T-helper 1 cell treated with Interleukin-12 subunit alpha and Interleukin-12 subunit beta and Interleukin-4 antibody, amounts not matched to agents 30 μg/mL and 1 μg/mL, for 36 hours (primary cell): Measurements from ENCODE around the gene MPV17.
A peak's percentile ranks its signal among the peaks of the same experiment; 100 is the strongest.
"Not testable (repeated sequence)": the region's sequence is repeated elsewhere in the genome, so short reads cannot be mapped to it uniquely, and the experiment has no call there.

Source experiments
- H3K27ac Mint-ChIP-seq: one replicate; pipeline ENCODE4 v1.8.0; 2021; ENCODE audit warnings: mild to moderate bottlenecking, mixed read lengths
- H3K27me3 Mint-ChIP-seq: one replicate; pipeline ENCODE4 v1.8.0; 2021; ENCODE audit warnings: low read depth, mixed read lengths
- H3K36me3 Mint-ChIP-seq: one replicate; pipeline ENCODE4 v1.8.0; 2021; ENCODE audit warnings: low read depth, mixed read lengths
- H3K4me1 Mint-ChIP-seq: one replicate; pipeline ENCODE4 v1.8.0; 2021; ENCODE audit warnings: low read depth, mixed read lengths
- H3K4me3 Mint-ChIP-seq: one replicate; pipeline ENCODE4 v1.8.0; 2021; ENCODE audit warnings: mild to moderate bottlenecking, moderate library complexity, mixed read lengths
- H3K9me3 Mint-ChIP-seq: one replicate; pipeline ENCODE4 v1.8.0; 2021; ENCODE audit warnings: mixed read lengths

MPV17 gene

GRCh38 chr2:27322766-27323595 lies at the start of gene MPV17:
TSS of gene MPV17 (minus strand) at chr2:27323097. CDS start at chr2:27322517, 580 bp downstream.
- Mint-ChIP-seq H3K27me3 (no peaks in the 10 kb centered on the region), H3K27ac (peak within 1 kb of the TSS; percentile 97), H3K4me1 (peaks cover 18% of the 10 kb centered on the region), H3K4me3 (peak within 1 kb of the TSS; percentile 99), H3K9me3 (no peaks in the 10 kb centered on the region), H3K36me3 (peaks cover 24% of the 10 kb centered on the region)

GRCh38 chr2:27370816-27371620 lies 48.1 kb upstream of the MPV17 start:
- peak overlapping the region; percentile 95 for H3K27ac Mint-ChIP-seq
- no peaks in the 10 kb centered on the region for H3K27me3 Mint-ChIP-seq
- H3K4me3 Mint-ChIP-seq: peak overlapping the region; percentile 98
- H3K4me1 Mint-ChIP-seq: peaks cover 41% of the 10 kb centered on the region
- H3K9me3 Mint-ChIP-seq: no peaks in the 10 kb centered on the region
- H3K36me3 Mint-ChIP-seq: peaks cover 56% of the 10 kb centered on the region

GRCh38 chr2:27370026-27370815 lies 47.3 kb upstream of the MPV17 start, which contains the start of the genes EIF2B4 and SNX17:
TSS of gene EIF2B4 (minus strand) at chr2:27370338. CDS start at chr2:27370314, 24 bp downstream.
TSS of gene SNX17 (plus strand) at chr2:27370616. CDS start at chr2:27370744, 128 bp downstream.
- Mint-ChIP-seq H3K4me1 (peaks cover 40% of the 10 kb centered on the region), H3K9me3 (no peaks in the 10 kb centered on the region), H3K4me3 (peak within 1 kb of the TSS; percentile 98), H3K27me3 (no peaks in the 10 kb centered on the region), H3K36me3 (peaks cover 51% of the 10 kb centered on the region), H3K27ac (peak within 1 kb of the TSS; percentile 95)

- Mint-ChIP-seq H3K27me3 (no peaks in the 10 kb centered on the region), H3K9me3 (no peaks in the 10 kb centered on the region), H3K36me3 (peaks cover 47% of the 10 kb centered on the region), H3K27ac (peak overlapping the region; percentile 95), H3K4me1 (peaks cover 37% of the 10 kb centered on the region), H3K4me3 (peak overlapping the region; percentile 96)
Observed at GRCh38 chr2:27369471-27370025, 46.7 kb upstream of the MPV17 start.

- H3K27ac Mint-ChIP-seq: no peak overlapping the region
- peaks cover 12% of the 10 kb centered on the region for H3K4me1 Mint-ChIP-seq
- H3K27me3 Mint-ChIP-seq: no peaks in the 10 kb centered on the region
- no peaks in the 10 kb centered on the region for H3K9me3 Mint-ChIP-seq
- no peak overlapping the region for H3K4me3 Mint-ChIP-seq
- peaks cover 26% of the 10 kb centered on the region for H3K36me3 Mint-ChIP-seq
Observed at GRCh38 chr2:27363933-27364332, 41.0 kb upstream of the MPV17 start.

- Mint-ChIP-seq H3K4me3 (no peak overlapping the region), H3K4me1 (peaks cover 15% of the 10 kb centered on the region), H3K9me3 (no peaks in the 10 kb centered on the region), H3K27ac (no peak overlapping the region), H3K36me3 (peaks cover 25% of the 10 kb centered on the region), H3K27me3 (no peaks in the 10 kb centered on the region)
Observed at GRCh38 chr2:27362678-27363420, 40.0 kb upstream of the MPV17 start.

GRCh38 chr2:27356382-27357181 lies 33.7 kb upstream of the MPV17 start, which contains the start of gene GTF3C2:
TSS of gene GTF3C2 (minus strand) at chr2:27356764. CDS start at chr2:27343554, 13,210 bp downstream.
- H3K9me3 Mint-ChIP-seq: no peaks in the 10 kb centered on the region
- peak within 1 kb of the TSS; percentile 97 for H3K27ac Mint-ChIP-seq
- peaks cover 29% of the 10 kb centered on the region for H3K4me1 Mint-ChIP-seq
- H3K27me3 Mint-ChIP-seq: no peaks in the 10 kb centered on the region
- H3K36me3 Mint-ChIP-seq: peaks cover 1% of the 10 kb centered on the region
- H3K4me3 Mint-ChIP-seq: peak within 1 kb of the TSS; percentile 95

- Mint-ChIP-seq H3K27ac (peak overlapping the region; percentile 97), H3K9me3 (no peaks in the 10 kb centered on the region), H3K36me3 (peaks cover 1% of the 10 kb centered on the region), H3K4me3 (peak overlapping the region; percentile 95), H3K4me1 (peaks cover 32% of the 10 kb centered on the region), H3K27me3 (no peaks in the 10 kb centered on the region)
Observed at GRCh38 chr2:27356056-27356381, 33.1 kb upstream of the MPV17 start.

GRCh38 chr2:27354597-27354927 lies 31.7 kb upstream of the MPV17 start:
- H3K4me3 Mint-ChIP-seq: peak overlapping the region; percentile 35

GRCh38 chr2:27353762-27354596 lies 31.1 kb upstream of the MPV17 start:
- H3K9me3 Mint-ChIP-seq: no peaks in the 10 kb centered on the region
- no peak overlapping the region for H3K27ac Mint-ChIP-seq
- no peaks in the 10 kb centered on the region for H3K27me3 Mint-ChIP-seq
- H3K4me1 Mint-ChIP-seq: peaks cover 34% of the 10 kb centered on the region
- peaks cover 5% of the 10 kb centered on the region for H3K36me3 Mint-ChIP-seq
- peak overlapping the region; percentile 35 for H3K4me3 Mint-ChIP-seq

More at GRCh38 chr2:27354597-27354927, 31.7 kb upstream of the MPV17 start:
- Mint-ChIP-seq H3K4me1 (peaks cover 34% of the 10 kb centered on the region), H3K27ac (no peak overlapping the region), H3K9me3 (no peaks in the 10 kb centered on the region), H3K36me3 (peaks cover 5% of the 10 kb centered on the region), H3K27me3 (no peaks in the 10 kb centered on the region)

GRCh38 chr2:27353386-27353761 lies 30.5 kb upstream of the MPV17 start:
- H3K9me3 Mint-ChIP-seq, H3K4me3 Mint-ChIP-seq, H3K27me3 Mint-ChIP-seq, H3K36me3 Mint-ChIP-seq, H3K27ac Mint-ChIP-seq: not testable (repeated sequence)
- peaks cover 32% of the 10 kb centered on the region for H3K4me1 Mint-ChIP-seq

- H3K27me3 Mint-ChIP-seq: no peaks in the 10 kb centered on the region
- peak overlapping the region; percentile 42 for H3K27ac Mint-ChIP-seq
- H3K9me3 Mint-ChIP-seq: no peaks in the 10 kb centered on the region
- H3K4me3 Mint-ChIP-seq: peak overlapping the region; percentile 22
- peaks cover 10% of the 10 kb centered on the region for H3K36me3 Mint-ChIP-seq
- H3K4me1 Mint-ChIP-seq: peaks cover 27% of the 10 kb centered on the region
Observed at GRCh38 chr2:27351802-27352598, 29.1 kb upstream of the MPV17 start.
